ENCODE measurements around the gene PITPNB. TPM values are rescaled to one million over a fixed set of nuclear protein-coding genes. Genes with fewer than 3 reads are reported as not detected.

The PITPNB gene
- total RNA-seq, 4 donors from 2014 or later, result 37.5 to 53.7 (median 40.2) TPM

DNA sequence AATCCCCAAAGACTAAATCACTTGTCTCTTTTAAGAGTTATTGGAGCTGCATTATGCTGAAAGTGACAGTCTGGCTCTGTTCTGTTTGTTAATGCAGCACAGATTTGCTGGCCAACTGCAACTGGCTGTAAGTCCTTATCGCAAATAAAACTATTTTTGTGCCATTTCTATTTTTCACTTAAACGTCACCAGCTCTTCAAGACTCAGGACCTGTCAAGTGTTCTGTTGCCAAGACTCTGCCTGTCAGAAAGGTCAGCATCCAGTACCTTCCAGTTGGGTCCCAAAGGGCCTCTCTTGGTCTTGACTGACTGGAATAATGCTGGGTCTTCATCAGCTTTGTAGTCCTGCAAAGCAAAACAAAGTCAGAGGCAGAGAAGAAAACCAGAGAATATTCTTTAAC, 45.6 kb downstream of the PITPNB start:
- Histone ChIP-seq H3K27ac (peak overlapping the region; percentile 4 to 66 (median 42)), H3K36me3 (peaks cover 0 to 35% (median 0%) of the 10 kb centered on the region in 3 donors), H3K9me3 (no peaks in the 10 kb centered on the region), H3K4me1 (peaks cover 0 to 61% (median 18%) of the 10 kb centered on the region in 4 donors), H3K27me3 (no peaks in the 10 kb centered on the region), H3K4me3 (no peak overlapping the region)
- DNase-seq (ENCODE audit: low spot score in 2 of 2), result no peak
- 51 to 57% methylated on average over 2 of the region's 2 CpGs for WGBS, 2 donors
- TF ChIP-seq, protein P1, sequence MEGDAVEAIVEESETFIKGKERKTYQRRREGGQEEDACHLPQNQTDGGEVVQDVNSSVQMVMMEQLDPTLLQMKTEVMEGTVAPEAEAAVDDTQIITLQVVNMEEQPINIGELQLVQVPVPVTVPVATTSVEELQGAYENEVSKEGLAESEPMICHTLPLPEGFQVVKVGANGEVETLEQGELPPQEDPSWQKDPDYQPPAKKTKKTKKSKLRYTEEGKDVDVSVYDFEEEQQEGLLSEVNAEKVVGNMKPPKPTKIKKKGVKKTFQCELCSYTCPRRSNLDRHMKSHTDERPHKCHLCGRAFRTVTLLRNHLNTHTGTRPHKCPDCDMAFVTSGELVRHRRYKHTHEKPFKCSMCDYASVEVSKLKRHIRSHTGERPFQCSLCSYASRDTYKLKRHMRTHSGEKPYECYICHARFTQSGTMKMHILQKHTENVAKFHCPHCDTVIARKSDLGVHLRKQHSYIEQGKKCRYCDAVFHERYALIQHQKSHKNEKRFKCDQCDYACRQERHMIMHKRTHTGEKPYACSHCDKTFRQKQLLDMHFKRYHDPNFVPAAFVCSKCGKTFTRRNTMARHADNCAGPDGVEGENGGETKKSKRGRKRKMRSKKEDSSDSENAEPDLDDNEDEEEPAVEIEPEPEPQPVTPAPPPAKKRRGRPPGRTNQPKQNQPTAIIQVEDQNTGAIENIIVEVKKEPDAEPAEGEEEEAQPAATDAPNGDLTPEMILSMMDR (IDR thresholded peaks at IDR 0.05), result no peak
- no peak for TF ChIP-seq EP300 (IDR thresholded peaks at IDR 0.05)
- TF ChIP-seq POLR2A (IDR thresholded peaks at IDR 0.05), result no peak

DNA sequence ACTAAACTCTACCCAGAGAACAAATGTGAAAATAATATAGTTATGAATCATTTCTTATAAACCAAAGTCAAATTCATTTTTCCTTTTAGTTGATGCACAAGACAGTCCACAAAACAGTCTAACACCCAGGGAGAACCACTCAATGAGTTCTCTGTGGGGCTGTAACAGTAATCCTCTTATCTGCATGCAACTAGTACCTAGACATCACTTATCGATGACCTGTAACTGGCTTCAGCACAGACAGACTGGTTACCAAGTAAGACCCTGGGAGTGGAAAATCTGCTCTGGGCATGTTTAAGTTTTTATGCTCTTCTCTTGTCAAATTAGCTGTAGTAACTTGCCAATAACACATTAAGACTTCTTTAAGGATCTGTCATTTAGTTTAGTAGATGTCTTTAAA, 46.6 kb downstream of the PITPNB start:
- Histone ChIP-seq H3K4me3 (no peak overlapping the region), H3K4me1 (peaks cover 0 to 61% (median 27%) of the 10 kb centered on the region in 4 donors), H3K9me3 (no peaks in the 10 kb centered on the region), H3K27me3 (no peaks in the 10 kb centered on the region), H3K36me3 (peaks cover 0 to 35% (median 0%) of the 10 kb centered on the region in 3 donors), H3K27ac (no peak overlapping the region)
- no peak for DNase-seq (ENCODE audit: low spot score in 2 of 2)
- 96 to 100% methylated on average over 1 of the region's 1 CpG for WGBS, 2 donors
- TF ChIP-seq EP300 (IDR thresholded peaks at IDR 0.05) (no peak), POLR2A (IDR thresholded peaks at IDR 0.05) (no peak)
- TF ChIP-seq, protein P1 (IDR thresholded peaks at IDR 0.05), result no peak

DNA sequence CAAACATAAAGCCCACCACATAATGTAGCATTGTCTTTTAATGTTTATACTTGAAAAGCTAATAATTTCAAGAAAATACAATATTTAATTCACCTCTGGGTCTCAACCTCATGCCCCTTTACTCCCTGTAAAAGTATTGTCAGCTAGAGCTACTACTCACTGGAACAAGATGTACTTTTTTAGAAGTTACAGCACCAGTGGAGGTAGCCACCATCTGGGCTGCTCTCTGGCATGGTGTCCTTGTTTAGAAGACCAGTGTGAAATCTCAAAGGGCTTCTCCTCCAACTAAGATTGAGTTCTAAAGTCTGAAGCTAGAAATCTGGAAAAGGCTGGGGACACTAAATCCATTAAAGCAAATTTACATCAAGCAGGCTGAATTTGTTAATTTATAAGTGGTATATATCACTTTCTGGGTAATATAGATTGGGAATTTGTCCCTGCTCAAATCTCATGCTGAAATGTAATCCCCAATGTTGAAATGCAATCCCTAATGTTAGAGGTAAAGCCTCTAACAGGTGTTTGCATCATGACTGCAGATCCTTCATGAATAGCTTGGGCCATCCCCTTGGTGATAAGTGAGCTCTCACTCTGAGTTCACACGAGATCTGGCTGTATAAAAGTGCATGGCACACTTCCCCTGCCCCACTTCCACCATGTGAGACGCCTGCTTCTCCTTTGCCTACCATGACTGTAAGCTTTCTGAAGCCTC, 47.6 kb downstream of the PITPNB start:
- peaks cover 0 to 35% (median 0%) of the 10 kb centered on the region in 3 donors for H3K36me3 ChIP-seq
- H3K4me1 ChIP-seq, result peaks cover 0 to 61% (median 29%) of the 10 kb centered on the region in 4 donors
- WGBS, 2 donors, result 90 to 91% methylated on average over 2 of the region's 2 CpGs
- H3K4me3 ChIP-seq, result no peak overlapping the region
- H3K9me3 ChIP-seq, result no peaks in the 10 kb centered on the region
- H3K27ac ChIP-seq, result no peak overlapping the region
- no peak for TF ChIP-seq EP300 (IDR thresholded peaks at IDR 0.05)
- TF ChIP-seq POLR2A (IDR thresholded peaks at IDR 0.05), result no peak
- TF ChIP-seq, protein P1 (IDR thresholded peaks at IDR 0.05), result no peak
- no peak for DNase-seq (ENCODE audit: low spot score in 2 of 2)
- no peaks in the 10 kb centered on the region for H3K27me3 ChIP-seq

DNA sequence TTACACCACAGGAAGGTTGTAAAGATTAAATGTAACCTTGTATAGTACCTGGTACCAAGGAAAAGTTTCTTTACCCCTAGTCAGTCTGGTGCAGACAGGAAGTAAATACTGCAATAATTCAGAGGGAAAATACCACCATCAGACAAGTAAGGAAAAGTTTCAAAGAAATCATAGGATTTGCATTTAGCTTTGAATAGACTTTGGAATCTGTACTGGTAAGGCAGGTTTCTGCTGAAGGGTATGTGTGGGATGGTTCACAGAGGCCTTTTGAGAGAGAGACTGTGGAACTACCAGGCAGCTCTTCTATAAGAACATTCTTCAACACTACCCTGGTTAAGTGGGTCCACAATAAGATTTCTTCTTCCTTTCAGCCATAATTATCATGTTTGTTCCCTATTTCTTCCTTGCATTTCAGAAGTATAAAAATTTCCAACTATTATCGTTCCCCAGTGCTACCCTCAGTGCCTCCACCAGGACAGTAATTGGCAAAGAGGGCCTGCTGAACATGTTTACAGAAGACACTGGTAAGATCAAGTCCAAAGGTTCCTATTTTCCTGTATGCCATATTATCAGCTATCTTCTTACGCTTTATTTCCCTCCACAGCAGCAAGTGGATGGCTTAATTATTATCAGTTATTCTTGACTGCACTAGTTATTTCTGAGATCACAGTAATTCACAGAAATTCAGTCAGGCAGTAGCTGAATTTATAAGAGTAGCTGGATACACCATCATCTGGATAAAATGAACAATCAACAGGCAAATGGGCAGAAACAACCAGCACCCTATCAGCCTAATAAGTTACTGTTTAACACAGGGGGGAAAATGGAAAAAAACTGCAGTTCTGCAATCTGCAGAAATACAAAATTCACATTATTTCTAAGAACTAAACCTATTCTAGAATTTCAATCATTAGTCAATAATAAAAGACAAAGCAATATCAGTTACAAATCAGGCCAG, 48.5 kb downstream of the PITPNB start:
- Histone ChIP-seq H3K4me1 (peaks cover 0 to 63% (median 29%) of the 10 kb centered on the region in 4 donors), H3K36me3 (peaks cover 0 to 35% (median 0%) of the 10 kb centered on the region in 3 donors), H3K9me3 (no peaks in the 10 kb centered on the region), H3K27ac (peak overlapping the region in 2 of 4 donors; percentile 5 to 53), H3K4me3 (no peak overlapping the region), H3K27me3 (no peaks in the 10 kb centered on the region)
- no peak for DNase-seq (ENCODE audit: low spot score in 2 of 2)
- 79 to 90% methylated on average over 2 of the region's 2 CpGs for WGBS, 2 donors
- no peak for TF ChIP-seq EP300 (IDR thresholded peaks at IDR 0.05)
- no peak for TF ChIP-seq POLR2A (IDR thresholded peaks at IDR 0.05)

DNA sequence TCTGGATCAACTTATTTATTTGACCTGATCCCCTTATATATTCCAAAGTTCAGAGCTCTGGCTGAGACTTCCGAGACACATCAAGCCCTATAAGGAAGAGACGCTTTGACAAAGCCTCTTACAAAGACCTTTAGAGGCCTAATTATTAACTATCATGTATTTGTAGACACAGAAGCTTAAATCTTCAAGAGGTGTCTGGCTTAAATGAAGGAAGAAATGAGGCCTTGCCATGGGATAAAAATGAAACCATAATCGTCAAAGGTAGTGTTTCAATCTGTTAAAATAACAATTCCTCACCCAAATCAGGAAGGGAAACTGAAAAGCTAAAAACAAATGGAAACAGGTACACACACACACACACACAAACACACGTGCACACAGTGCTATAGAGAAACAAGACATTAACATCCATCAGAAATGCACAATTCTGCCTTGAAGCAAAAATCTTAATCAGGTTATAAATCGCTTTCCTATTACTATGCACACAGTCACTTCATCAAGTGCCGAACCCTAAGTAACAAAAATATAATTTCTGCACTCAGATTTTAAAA, 50.2 kb downstream of the PITPNB start:
- TF ChIP-seq POLR2A (IDR thresholded peaks at IDR 0.05) (no peak), EP300 (IDR thresholded peaks at IDR 0.05) (no peak)
- TF ChIP-seq, protein P1 (IDR thresholded peaks at IDR 0.05), result no peak

More for the DNA sequence above, 50.2 kb downstream of the PITPNB start:
- H3K9me3 ChIP-seq, result no peaks in the 10 kb centered on the region
- H3K4me1 ChIP-seq, result peaks cover 0 to 63% (median 29%) of the 10 kb centered on the region in 4 donors
- H3K4me3 ChIP-seq, result no peak overlapping the region
- H3K27me3 ChIP-seq, result no peaks in the 10 kb centered on the region
- peak overlapping the region; percentile 68 to 92 (median 84) for H3K27ac ChIP-seq
- WGBS, 2 donors, result 57 to 59% methylated on average over 6 of the region's 6 CpGs
- peaks cover 0 to 35% (median 0%) of the 10 kb centered on the region in 3 donors for H3K36me3 ChIP-seq
- no peak for DNase-seq (ENCODE audit: low spot score in 2 of 2)
